GM18868 (cell line): Measurements from ENCODE around the gene PAWR.
"Not testable (repeated sequence)": the region's sequence is repeated elsewhere in the genome, so short reads cannot be mapped to it uniquely, and the experiment has no call there.

Experiments used
- ATAC-seq: cut with Tn5 transposase; IDR thresholded peaks from one replicate; pipeline ENCODE4 v1.9.1; 2021; ENCODE audit warnings: mild to moderate bottlenecking, moderate library complexity; ENCODE audit not compliant: unreplicated experiment

The PAWR gene

GRCh38 chr12:79596719-79597350 is 93.9 kb downstream of the PAWR start:
- ATAC-seq = no peak

- ATAC-seq = no peak
These were observed 95.5 kb downstream of the PAWR start for GRCh38 chr12:79595273-79595672.

- no peak for ATAC-seq
These were observed 97.9 kb downstream of the PAWR start for GRCh38 chr12:79592865-79593264.

GRCh38 chr12:79591988-79592387 is 98.8 kb downstream of the PAWR start:
- no peak for ATAC-seq

- ATAC-seq = no peak
These were observed 100.0 kb downstream of the PAWR start for GRCh38 chr12:79590751-79591150.

GRCh38 chr12:79587368-79587767 is 103.4 kb downstream of the PAWR start:
- ATAC-seq = no peak

- ATAC-seq = no peak
These were observed 105.6 kb downstream of the PAWR start for GRCh38 chr12:79585147-79585546.

- no peak for ATAC-seq
These were observed 116.9 kb downstream of the PAWR start for GRCh38 chr12:79573820-79574219.

- ATAC-seq = no peak
These were observed 121.1 kb downstream of the PAWR start for GRCh38 chr12:79569679-79570078.

- no peak for ATAC-seq
These were observed 123.6 kb downstream of the PAWR start for GRCh38 chr12:79567175-79567563.

- no peak for ATAC-seq
These were observed 124.2 kb downstream of the PAWR start for GRCh38 chr12:79566452-79567174.

- ATAC-seq = not testable (repeated sequence)
These were observed 125.9 kb downstream of the PAWR start for GRCh38 chr12:79564727-79565350.

GRCh38 chr12:79563021-79563740 is 127.6 kb downstream of the PAWR start:
- no peak for ATAC-seq

- ATAC-seq = no peak
These were observed 129.2 kb downstream of the PAWR start for GRCh38 chr12:79561401-79562132.

- no peak for ATAC-seq
These were observed 130.4 kb downstream of the PAWR start for GRCh38 chr12:79560225-79560889.

GRCh38 chr12:79559591-79559990 is 131.2 kb downstream of the PAWR start:
- ATAC-seq = no peak

GRCh38 chr12:79558924-79559469 is 131.8 kb downstream of the PAWR start:
- ATAC-seq = no peak

GRCh38 chr12:79557690-79558315 is 133.0 kb downstream of the PAWR start:
- no peak for ATAC-seq
